GM12891 (cell line): ENCODE results near the gene ANKRD33B.

Experiments used
- PAX5 ChIP-seq: IDR thresholded peaks from 2 replicates; pipeline ENCODE4 v1.6.1; 2011; ENCODE audit warnings: low read length, moderate library complexity, mild to moderate bottlenecking; ENCODE audit not compliant: insufficient read depth, severe bottlenecking
- POLR2A ChIP-seq: IDR thresholded peaks from 2 replicates; pipeline ENCODE4 v1.6.1; 2011; ENCODE audit warnings: low read depth, low read length, control low read depth
- POLR2AphosphoS5 ChIP-seq: IDR thresholded peaks from 2 replicates; pipeline ENCODE4 v1.6.1; 2011; ENCODE audit warnings: low read depth, low read length, control low read depth
- POU2F2 ChIP-seq: IDR thresholded peaks from 2 replicates; pipeline ENCODE4 v1.6.1; 2011; ENCODE audit warnings: low read depth, mild to moderate bottlenecking, control low read depth, low read length, moderate library complexity
- SPI1 ChIP-seq: IDR thresholded peaks from 2 replicates; pipeline ENCODE4 v1.6.1; 2011; ENCODE audit warnings: low read depth, low read length, control low read depth
- TAF1 ChIP-seq: IDR thresholded peaks from 2 replicates; pipeline ENCODE4 v1.6.1; 2011; ENCODE audit warnings: low read depth, low read length, control low read depth

- TF ChIP-seq POLR2A, result no peak
- no peak for TF ChIP-seq POLR2AphosphoS5
- TF ChIP-seq TAF1, result no peak
- no peak for TF ChIP-seq PAX5
- TF ChIP-seq SPI1, result no peak
- no peak for TF ChIP-seq POU2F2
Observed at GRCh38 chr5:10673017-10673389, 109.1 kb downstream of the ANKRD33B start.
